ENCODE measurements around the gene TNFSF15.

GRCh38 chr9:114770991-114771390, 34.8 kb downstream of the TNFSF15 start:
- TF ChIP-seq, protein P1, sequence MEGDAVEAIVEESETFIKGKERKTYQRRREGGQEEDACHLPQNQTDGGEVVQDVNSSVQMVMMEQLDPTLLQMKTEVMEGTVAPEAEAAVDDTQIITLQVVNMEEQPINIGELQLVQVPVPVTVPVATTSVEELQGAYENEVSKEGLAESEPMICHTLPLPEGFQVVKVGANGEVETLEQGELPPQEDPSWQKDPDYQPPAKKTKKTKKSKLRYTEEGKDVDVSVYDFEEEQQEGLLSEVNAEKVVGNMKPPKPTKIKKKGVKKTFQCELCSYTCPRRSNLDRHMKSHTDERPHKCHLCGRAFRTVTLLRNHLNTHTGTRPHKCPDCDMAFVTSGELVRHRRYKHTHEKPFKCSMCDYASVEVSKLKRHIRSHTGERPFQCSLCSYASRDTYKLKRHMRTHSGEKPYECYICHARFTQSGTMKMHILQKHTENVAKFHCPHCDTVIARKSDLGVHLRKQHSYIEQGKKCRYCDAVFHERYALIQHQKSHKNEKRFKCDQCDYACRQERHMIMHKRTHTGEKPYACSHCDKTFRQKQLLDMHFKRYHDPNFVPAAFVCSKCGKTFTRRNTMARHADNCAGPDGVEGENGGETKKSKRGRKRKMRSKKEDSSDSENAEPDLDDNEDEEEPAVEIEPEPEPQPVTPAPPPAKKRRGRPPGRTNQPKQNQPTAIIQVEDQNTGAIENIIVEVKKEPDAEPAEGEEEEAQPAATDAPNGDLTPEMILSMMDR (conservative IDR thresholded peaks at IDR 0.05; ENCODE audit: low read depth in 2 of 2): no peak
- TF ChIP-seq EZH2 (IDR thresholded peaks at IDR 0.05; ENCODE audit: low read depth, unreplicated experiment) (no peak), POLR2AphosphoS5 (IDR thresholded peaks at IDR 0.05; ENCODE audit: low read depth) (no peak), EZH2phosphoT487 (IDR thresholded peaks at IDR 0.05; ENCODE audit: unreplicated experiment) (no peak), CREB1 (CRISPR knock-in tag; IDR thresholded peaks at IDR 0.05; ENCODE audit: low read depth) (no peak), NANOG (IDR thresholded peaks at IDR 0.05; ENCODE audit: borderline replicate concordance) (no peak), JUNB (IDR thresholded peaks at IDR 0.05; ENCODE audit: unreplicated experiment) (no peak), REST (IDR thresholded peaks at IDR 0.05; ENCODE audit: unreplicated experiment) (no peak), ZNF114 (CRISPR knock-in tag; IDR thresholded peaks at IDR 0.05) (no peak)
- TF ChIP-seq, protein P2, sequence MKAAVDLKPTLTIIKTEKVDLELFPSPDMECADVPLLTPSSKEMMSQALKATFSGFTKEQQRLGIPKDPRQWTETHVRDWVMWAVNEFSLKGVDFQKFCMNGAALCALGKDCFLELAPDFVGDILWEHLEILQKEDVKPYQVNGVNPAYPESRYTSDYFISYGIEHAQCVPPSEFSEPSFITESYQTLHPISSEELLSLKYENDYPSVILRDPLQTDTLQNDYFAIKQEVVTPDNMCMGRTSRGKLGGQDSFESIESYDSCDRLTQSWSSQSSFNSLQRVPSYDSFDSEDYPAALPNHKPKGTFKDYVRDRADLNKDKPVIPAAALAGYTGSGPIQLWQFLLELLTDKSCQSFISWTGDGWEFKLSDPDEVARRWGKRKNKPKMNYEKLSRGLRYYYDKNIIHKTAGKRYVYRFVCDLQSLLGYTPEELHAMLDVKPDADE (IDR thresholded peaks at IDR 0.05): no peak
- TF ChIP-seq, protein P3, sequence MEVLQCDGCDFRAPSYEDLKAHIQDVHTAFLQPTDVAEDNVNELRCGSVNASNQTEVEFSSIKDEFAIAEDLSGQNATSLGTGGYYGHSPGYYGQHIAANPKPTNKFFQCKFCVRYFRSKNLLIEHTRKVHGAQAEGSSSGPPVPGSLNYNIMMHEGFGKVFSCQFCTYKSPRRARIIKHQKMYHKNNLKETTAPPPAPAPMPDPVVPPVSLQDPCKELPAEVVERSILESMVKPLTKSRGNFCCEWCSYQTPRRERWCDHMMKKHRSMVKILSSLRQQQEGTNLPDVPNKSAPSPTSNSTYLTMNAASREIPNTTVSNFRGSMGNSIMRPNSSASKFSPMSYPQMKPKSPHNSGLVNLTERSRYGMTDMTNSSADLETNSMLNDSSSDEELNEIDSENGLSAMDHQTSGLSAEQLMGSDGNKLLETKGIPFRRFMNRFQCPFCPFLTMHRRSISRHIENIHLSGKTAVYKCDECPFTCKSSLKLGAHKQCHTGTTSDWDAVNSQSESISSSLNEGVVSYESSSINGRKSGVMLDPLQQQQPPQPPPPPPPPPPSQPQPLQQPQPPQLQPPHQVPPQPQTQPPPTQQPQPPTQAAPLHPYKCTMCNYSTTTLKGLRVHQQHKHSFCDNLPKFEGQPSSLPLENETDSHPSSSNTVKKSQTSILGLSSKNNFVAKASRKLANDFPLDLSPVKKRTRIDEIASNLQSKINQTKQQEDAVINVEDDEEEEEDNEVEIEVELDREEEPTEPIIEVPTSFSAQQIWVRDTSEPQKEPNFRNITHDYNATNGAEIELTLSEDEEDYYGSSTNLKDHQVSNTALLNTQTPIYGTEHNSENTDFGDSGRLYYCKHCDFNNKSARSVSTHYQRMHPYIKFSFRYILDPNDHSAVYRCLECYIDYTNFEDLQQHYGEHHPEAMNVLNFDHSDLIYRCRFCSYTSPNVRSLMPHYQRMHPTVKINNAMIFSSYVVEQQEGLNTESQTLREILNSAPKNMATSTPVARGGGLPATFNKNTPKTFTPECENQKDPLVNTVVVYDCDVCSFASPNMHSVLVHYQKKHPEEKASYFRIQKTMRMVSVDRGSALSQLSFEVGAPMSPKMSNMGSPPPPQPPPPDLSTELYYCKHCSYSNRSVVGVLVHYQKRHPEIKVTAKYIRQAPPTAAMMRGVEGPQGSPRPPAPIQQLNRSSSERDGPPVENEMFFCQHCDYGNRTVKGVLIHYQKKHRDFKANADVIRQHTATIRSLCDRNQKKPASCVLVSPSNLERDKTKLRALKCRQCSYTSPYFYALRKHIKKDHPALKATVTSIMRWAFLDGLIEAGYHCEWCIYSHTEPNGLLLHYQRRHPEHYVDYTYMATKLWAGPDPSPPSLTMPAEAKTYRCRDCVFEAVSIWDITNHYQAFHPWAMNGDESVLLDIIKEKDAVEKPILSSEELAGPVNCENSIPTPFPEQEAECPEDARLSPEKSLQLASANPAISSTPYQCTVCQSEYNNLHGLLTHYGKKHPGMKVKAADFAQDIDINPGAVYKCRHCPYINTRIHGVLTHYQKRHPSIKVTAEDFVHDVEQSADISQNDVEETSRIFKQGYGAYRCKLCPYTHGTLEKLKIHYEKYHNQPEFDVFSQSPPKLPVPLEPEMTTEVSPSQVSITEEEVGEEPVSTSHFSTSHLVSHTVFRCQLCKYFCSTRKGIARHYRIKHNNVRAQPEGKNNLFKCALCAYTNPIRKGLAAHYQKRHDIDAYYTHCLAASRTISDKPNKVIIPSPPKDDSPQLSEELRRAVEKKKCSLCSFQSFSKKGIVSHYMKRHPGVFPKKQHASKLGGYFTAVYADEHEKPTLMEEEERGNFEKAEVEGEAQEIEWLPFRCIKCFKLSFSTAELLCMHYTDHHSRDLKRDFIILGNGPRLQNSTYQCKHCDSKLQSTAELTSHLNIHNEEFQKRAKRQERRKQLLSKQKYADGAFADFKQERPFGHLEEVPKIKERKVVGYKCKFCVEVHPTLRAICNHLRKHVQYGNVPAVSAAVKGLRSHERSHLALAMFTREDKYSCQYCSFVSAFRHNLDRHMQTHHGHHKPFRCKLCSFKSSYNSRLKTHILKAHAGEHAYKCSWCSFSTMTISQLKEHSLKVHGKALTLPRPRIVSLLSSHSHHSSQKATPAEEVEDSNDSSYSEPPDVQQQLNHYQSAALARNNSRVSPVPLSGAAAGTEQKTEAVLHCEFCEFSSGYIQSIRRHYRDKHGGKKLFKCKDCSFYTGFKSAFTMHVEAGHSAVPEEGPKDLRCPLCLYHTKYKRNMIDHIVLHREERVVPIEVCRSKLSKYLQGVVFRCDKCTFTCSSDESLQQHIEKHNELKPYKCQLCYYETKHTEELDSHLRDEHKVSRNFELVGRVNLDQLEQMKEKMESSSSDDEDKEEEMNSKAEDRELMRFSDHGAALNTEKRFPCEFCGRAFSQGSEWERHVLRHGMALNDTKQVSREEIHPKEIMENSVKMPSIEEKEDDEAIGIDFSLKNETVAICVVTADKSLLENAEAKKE (CRISPR knock-in tag; IDR thresholded peaks at IDR 0.05): no peak

All from GM23338 (cell line).